ENCODE results near the gene SPSB1.
A peak's percentile ranks its signal among the peaks of the same experiment; 100 is the strongest.

The SPSB1 gene

DNA sequence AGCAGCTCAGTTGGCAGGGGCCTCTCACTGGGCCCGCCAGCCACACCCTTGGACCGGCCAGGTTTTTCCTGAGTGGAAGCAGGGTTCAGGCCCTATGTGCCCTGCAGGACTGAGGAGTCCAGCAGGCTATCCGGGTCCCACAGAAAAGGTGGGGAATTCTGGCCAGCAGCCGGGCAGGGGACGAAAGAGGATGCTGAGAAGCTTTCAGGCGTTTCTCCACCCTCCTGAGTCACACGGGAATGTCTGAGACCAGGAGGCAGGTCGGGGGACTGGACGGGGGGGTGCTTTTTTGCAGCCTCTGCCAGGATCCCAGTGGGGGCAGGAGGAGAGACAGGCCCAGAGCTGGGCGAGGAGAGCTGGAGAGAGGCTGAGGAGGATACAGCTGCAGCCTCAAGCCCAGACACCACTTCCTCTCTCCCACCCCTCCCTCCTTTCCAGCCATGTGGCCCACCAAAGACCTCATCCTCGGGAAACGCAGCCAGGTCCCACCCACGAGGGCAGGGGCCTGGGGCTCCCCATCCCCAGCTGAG is 105.4 kb downstream of the SPSB1 start:
- Mint-ChIP-seq H3K4me3 (no peak overlapping the region), H3K36me3 (no peaks in the 10 kb centered on the region), H3K27me3 (peaks cover 36% of the 10 kb centered on the region), H3K4me1 (peaks cover 6% of the 10 kb centered on the region), H3K9me3 (peaks cover 4% of the 10 kb centered on the region), H3K27ac (no peak overlapping the region)
- ATAC-seq, result no peak

DNA sequence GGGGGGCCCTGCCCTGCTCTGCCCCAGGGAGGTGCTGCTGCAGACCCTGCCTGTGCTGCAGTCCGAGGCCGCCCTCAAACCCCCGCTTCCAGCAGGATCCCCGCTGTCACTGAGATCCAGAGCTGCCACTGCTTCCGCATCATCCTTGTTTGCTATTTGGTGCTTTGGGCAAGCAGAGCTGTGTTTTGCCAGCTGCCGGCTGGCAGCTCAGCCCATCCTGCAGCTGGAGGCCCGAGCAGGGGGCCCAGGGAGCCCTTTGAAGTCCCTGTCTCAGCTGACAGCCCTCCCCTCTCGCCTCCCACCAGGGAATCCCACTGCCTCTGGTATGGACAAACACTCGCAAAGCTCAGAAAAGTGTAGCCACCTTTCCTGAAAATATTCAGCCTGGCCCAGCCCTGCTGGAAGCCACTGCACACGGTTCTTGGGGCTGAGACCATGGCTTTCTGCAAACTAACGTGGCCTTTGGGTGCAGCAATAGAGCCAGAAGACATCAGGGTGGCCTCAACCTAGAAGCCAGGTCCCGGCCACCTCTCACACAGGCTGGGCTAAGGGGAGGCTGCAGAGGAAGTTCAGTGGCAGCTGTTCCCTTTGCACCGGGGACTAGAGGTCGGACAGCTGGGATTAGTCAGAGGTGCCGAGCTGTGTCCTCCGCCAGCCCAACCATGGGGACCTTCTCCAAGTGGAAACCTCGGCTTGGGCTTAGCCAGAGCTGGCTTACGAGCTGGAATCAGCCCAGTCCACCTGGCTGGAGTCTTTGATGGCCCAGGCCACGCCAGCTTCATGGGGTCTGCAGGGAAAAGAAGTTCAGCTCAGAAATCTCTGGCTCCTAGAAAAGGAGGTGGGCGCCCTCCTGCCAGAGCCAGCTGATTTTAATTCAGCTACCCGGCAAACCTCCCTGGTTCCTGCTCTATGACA is 107.1 kb downstream of the SPSB1 start:
- Mint-ChIP-seq H3K27ac (no peak overlapping the region), H3K4me3 (no peak overlapping the region), H3K9me3 (peaks cover 7% of the 10 kb centered on the region), H3K36me3 (no peaks in the 10 kb centered on the region), H3K27me3 (peaks cover 37% of the 10 kb centered on the region), H3K4me1 (no peaks in the 10 kb centered on the region)
- no peak for ATAC-seq

DNA sequence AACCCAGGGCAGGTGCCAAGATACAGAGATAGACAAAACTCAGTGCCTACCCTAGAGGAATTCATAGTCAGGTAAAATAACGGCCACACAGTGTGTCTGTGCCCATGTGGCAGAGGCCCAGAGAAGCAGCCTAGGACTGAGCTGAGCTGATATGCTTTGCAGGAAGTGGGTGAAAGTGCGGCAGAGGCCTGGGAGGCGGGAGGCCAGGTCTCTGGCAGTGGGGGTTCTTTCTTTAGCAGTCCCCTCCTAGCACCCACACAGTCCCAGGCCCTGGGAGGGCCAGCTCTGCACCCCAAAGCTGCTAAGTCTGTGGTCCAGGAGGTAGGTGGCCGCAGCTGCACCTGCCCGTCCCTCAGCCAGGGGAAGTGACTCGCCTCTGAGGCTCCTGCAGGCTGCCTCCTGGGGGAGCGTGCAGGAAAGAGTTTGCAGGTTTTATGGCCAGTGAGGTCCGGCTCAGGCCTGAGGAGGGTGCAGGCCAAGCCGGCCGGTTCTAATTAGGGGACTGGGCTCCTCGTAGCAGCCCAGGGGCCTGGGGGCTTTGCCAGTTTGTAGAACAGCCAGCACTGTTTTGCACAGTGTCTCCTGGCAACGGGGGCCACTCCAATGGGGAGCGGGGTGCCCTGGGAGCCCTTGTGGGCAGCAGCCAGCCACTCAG is 107.9 kb downstream of the SPSB1 start:
- Mint-ChIP-seq H3K4me3 (no peak overlapping the region), H3K9me3 (peaks cover 3% of the 10 kb centered on the region), H3K27ac (no peak overlapping the region), H3K36me3 (no peaks in the 10 kb centered on the region), H3K4me1 (no peaks in the 10 kb centered on the region), H3K27me3 (peaks cover 29% of the 10 kb centered on the region)
- ATAC-seq, result peak; percentile 47

DNA sequence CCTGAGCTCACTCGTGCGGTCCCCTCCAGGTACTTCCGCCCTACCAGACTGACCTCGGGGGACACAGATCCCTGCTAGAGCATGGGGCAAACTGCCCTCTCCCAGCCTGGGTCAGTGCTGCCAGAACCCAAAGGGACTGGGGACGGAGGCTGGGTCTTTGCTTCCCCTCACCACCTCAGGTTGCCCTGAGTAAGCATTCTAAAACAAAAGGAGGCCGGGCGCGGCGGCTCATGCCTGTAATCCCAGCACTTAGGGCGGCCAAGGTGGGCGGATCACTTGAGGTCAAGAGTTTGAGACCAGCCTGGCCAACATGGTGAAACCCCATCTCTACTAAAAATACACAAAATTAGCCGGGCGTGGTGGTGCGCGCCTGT is 108.4 kb downstream of the SPSB1 start:
- Mint-ChIP-seq H3K27ac (no peak overlapping the region), H3K27me3 (peaks cover 28% of the 10 kb centered on the region), H3K4me1 (peaks cover 2% of the 10 kb centered on the region), H3K36me3 (no peaks in the 10 kb centered on the region), H3K9me3 (peaks cover 3% of the 10 kb centered on the region), H3K4me3 (no peak overlapping the region)
- no peak for ATAC-seq

DNA sequence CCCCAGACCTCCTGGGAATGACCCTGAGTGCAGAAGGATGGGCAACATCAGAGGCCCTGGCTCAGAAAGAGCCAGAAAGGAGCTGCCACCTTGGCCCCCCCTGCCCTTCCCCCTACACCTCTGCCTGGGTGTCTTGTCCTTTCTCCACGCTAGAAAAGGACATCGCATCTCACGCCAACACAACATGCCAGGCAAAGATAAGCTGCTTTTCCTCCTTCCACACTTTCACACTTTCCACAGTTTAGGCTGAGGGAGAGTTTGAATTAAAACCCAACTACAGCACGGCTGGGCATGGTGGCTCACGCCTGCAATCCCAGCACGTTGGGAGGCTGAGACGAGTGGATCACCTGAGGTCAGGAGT is 109.5 kb downstream of the SPSB1 start:
- H3K9me3 Mint-ChIP-seq, result peaks cover 3% of the 10 kb centered on the region
- ATAC-seq, result no peak
- H3K27me3 Mint-ChIP-seq, result peaks cover 22% of the 10 kb centered on the region
- H3K27ac Mint-ChIP-seq, result no peak overlapping the region
- peaks cover 9% of the 10 kb centered on the region for H3K4me1 Mint-ChIP-seq
- no peaks in the 10 kb centered on the region for H3K36me3 Mint-ChIP-seq
- H3K4me3 Mint-ChIP-seq, result no peak overlapping the region

DNA sequence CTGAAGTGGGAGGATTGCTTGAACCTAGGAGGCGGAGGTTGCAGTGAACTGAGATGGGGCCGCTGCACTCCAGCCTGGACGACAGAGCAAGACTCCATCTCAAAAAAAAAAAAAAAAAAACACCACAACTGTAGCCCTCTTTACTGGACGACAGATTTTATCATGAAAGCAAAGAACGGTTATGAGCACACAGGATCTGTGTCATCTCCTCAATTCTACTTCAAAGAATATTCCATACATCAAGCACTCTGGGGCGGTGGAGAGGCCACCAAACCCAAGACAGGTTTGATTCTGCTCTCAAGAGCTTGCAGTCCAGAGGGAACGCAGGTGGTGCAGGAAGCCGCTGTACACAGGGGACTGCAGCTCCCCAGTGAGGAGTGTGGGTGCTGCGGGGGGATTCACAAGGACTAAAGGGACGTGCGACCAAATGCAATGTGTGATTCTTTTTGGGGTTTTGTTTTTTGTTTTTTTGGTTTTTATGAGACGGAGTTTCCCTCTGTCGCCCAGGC is 110.1 kb downstream of the SPSB1 start:
- H3K27ac Mint-ChIP-seq, result no peak overlapping the region
- H3K9me3 Mint-ChIP-seq, result peaks cover 3% of the 10 kb centered on the region
- peaks cover 9% of the 10 kb centered on the region for H3K4me1 Mint-ChIP-seq
- no peak overlapping the region for H3K4me3 Mint-ChIP-seq
- no peaks in the 10 kb centered on the region for H3K36me3 Mint-ChIP-seq
- peak; percentile 32 for ATAC-seq
- H3K27me3 Mint-ChIP-seq, result peaks cover 19% of the 10 kb centered on the region

DNA sequence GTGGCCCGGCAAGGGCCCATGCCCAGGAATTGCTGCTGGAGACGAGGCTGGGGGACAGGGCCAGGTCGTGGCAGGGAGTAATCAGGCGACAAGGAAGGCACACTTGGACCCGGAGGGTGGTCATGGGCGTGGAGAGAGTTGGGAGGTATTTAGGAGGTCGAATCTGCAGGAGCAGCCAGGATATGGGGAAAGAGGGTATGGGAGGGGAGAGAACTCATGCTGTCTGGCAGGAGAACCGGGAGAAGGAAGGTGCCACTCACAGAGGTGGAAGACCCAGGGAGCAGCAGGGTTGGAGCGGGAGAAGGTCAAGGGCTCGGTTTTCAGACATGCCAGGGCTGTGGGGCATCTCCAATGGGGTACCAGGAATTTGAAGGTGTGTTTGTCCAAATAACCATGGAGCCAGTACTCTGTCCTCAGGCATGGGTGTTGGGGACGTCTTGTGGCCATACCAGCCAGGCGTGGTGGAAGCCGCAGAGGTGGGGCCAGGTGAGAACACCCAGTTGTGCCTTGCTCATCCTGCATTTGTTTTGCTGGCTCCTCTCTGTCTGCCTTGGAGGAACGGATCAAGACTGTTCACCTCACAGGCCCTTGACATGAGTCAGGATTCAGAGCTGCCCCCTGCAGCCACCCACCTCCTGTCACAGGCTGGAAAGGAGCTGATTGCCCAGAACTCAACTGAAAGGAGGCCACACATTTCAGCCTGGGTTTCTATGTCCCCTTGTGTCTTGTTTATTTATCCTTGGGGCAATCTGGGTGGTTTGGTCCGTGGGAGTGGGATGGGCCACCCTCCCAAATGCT is 111.6 kb downstream of the SPSB1 start:
- ATAC-seq, result no peak
- no peak overlapping the region for H3K4me3 Mint-ChIP-seq
- H3K27ac Mint-ChIP-seq, result no peak overlapping the region
- H3K36me3 Mint-ChIP-seq, result no peaks in the 10 kb centered on the region
- H3K9me3 Mint-ChIP-seq, result peaks cover 3% of the 10 kb centered on the region
- H3K27me3 Mint-ChIP-seq, result peaks cover 19% of the 10 kb centered on the region
- H3K4me1 Mint-ChIP-seq, result peaks cover 9% of the 10 kb centered on the region

DNA sequence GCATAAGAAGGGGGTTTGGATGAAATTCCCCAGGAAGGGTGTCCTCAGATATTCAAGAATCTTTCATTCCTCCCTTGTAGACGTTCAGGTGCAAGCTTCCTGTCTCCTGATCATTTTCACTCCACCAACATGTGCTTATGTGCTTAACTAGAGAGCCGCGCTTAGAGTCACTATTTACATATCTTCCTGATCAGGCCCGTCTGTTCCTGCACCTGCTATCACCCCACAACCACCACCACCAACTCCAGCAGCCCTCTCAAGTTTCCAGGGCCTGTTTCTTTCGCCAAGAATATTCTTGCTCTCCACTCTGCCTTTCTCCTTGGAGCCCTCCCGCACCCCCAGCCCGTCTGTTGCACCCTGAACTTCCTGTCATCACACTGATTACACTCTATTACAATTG is 113.4 kb downstream of the SPSB1 start:
- no peak for ATAC-seq
- Mint-ChIP-seq H3K4me1 (peaks cover 14% of the 10 kb centered on the region), H3K36me3 (no peaks in the 10 kb centered on the region), H3K4me3 (no peak overlapping the region), H3K27ac (peak overlapping the region; percentile 44), H3K27me3 (peaks cover 19% of the 10 kb centered on the region), H3K9me3 (peaks cover 6% of the 10 kb centered on the region)

DNA sequence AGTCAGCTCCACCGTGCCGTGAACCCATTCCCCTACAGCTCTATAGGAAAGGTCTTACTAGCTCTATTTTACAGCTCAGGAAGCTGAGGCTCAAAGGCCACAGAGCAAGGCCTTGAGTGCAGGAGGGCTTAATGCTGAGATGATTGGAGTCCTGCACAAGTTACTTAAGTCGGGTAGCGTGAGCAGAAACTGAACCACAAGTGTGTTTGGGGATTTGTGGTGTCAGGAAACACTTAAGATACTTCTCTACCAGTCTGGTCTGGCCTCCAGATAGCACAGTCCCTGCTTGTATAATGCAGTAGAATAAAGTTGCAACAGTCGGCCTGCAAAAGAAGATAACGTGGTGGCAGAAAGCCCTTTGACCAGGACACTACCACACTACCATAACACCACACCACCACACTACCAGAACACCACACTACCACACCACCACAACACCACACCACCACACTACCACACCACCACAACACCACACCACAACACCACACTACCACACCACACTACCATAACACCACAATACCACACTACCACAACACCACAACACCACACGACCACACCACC is 118.1 kb downstream of the SPSB1 start:
- Mint-ChIP-seq H3K27me3 (no peaks in the 10 kb centered on the region), H3K36me3 (no peaks in the 10 kb centered on the region), H3K27ac (peak overlapping the region; percentile 84), H3K4me1 (peaks cover 47% of the 10 kb centered on the region), H3K9me3 (peaks cover 4% of the 10 kb centered on the region), H3K4me3 (peak overlapping the region; percentile 38)
- peak; percentile 75 for ATAC-seq

DNA sequence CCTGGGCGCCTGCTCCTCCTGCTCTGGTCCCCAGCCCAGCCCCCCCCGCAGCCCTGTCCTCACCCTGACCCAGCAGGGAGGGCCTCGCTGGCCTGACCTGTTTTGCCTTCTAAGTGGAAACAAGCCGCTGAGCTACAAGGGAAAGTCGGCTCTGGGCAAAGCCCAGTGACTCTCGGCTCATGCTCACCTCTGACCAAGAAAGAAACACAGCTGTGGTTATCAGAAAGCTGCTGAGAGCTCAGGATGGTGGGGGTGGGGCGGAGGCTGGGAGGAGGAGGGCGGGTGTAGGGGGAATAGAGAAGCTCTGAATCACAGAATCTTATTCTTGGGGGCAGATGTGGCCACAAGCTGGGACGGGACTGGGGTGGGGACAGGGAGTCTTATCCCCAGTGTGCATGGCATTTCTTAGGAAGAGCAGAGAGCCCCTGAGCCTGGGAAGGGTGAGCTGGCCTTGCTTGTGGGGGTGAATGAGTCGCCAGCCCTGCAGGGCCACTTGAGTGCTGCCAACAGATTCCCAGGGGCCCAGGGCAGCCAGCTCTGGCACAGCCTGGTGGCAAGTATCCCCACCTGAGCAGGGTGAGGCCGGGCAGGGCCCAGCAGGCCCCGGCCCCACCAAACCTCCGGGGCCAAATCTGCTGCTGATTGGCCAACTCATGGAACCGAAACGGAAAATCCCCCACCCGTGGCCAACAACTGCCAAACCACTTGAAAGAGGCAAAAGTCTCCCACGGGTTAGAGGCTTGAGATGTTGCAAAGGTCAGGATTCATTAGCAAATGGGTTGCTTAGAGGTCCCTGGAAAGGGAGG is 120.6 kb downstream of the SPSB1 start:
- H3K27me3 Mint-ChIP-seq, result no peaks in the 10 kb centered on the region
- peaks cover 61% of the 10 kb centered on the region for H3K4me1 Mint-ChIP-seq
- no peaks in the 10 kb centered on the region for H3K36me3 Mint-ChIP-seq
- peak overlapping the region; percentile 62 for H3K4me3 Mint-ChIP-seq
- H3K9me3 Mint-ChIP-seq, result peaks cover 4% of the 10 kb centered on the region
- ATAC-seq, result peak; percentile 90
- peak overlapping the region; percentile 87 for H3K27ac Mint-ChIP-seq

DNA sequence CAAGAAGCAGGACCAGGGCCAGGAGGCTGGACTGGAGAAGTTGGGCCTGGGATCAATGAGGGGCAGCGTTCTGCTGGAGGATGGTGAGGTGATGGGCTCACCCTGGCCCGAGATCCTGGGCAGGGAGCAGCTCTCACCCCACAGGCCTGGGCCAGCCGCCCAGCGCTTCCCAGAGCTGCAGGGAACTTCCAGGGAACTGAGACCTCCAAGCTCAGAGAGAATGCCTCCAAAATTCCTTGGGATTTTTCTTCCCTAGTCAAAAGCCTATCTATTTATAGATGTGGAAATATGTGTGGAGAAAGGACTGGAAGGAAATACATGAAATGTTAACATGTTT is 121.2 kb downstream of the SPSB1 start:
- peaks cover 4% of the 10 kb centered on the region for H3K9me3 Mint-ChIP-seq

DNA sequence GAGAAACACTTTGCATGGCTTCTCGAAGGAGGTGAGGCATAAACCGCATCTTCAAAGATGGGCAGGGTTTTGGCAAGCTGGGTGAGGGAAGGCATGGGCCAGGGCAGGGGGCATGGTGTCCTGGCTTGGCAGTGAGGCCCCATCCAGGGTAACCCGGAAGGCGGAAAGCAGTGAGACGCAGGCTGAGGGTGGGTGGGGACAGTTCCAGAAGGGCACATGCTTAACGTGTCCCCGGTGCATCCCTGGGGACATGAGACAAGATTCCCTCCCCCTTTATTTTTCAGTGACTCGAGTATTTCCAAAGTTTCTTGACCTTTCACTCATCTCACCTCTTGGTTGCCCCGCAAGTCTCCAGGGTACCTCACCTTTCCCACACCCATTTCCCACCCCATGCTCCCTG is 123.8 kb downstream of the SPSB1 start:
- no peak for ATAC-seq
- H3K4me3 Mint-ChIP-seq, result no peak overlapping the region
- peaks cover 68% of the 10 kb centered on the region for H3K4me1 Mint-ChIP-seq
- H3K36me3 Mint-ChIP-seq, result no peaks in the 10 kb centered on the region
- H3K27me3 Mint-ChIP-seq, result no peaks in the 10 kb centered on the region
- no peaks in the 10 kb centered on the region for H3K9me3 Mint-ChIP-seq
- H3K27ac Mint-ChIP-seq, result no peak overlapping the region

More for the DNA sequence above, 121.2 kb downstream of the SPSB1 start:
- Mint-ChIP-seq H3K36me3 (no peaks in the 10 kb centered on the region), H3K27ac (peak overlapping the region; percentile 87), H3K4me1 (peaks cover 62% of the 10 kb centered on the region), H3K27me3 (no peaks in the 10 kb centered on the region), H3K4me3 (peak overlapping the region; percentile 62)
- ATAC-seq, result no peak

DNA sequence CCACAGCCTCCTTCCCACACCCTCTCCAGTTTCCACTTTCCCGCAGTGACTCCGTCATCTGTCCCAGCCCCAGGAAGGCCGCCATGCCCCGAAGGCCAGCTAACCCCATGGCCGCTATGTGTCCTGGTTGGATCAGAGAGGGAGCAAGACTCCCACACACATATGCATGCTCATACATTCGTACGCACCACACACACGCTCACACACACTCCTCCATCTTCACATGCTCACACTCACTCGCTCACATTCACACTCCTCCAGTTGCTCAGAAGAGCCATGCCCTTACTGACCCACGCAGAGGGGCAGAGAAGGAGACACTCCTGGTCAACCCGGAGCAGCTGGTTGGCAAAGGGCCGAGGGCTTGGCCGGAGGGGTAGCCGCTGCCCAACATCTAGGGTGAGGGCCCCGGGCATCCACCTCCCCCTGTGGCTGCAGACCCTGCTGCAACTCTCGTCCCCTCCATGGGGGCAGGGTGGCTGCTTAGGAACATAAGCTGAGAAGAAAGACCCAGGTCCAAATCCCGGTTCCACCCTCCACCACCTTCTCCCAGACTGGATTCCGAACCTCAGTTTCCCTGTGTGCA is 124.3 kb downstream of the SPSB1 start:
- Mint-ChIP-seq H3K36me3 (no peaks in the 10 kb centered on the region), H3K4me1 (peaks cover 65% of the 10 kb centered on the region), H3K4me3 (no peak overlapping the region), H3K27ac (no peak overlapping the region), H3K9me3 (no peaks in the 10 kb centered on the region), H3K27me3 (no peaks in the 10 kb centered on the region)
- no peak for ATAC-seq

DNA sequence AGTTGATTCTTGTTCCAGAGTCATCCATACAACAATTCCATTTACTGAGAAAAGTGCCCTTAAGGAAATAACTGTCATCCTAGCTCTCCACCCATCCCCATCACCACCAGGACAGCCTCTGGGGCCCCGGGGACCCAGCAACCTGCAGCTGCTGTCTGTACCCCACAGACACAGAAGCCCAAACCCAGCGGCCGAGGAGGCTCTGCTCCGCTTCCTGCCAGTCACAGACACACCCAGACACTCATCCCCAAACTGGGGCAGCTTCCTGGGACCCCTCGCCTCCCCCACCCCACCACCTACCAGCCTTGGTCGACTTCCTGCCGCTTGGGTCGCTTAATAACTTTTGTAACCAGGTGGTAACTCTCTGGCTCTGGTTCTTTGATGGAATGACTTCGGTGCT is 125.0 kb downstream of the SPSB1 start:
- no peak overlapping the region for H3K27ac Mint-ChIP-seq
- no peaks in the 10 kb centered on the region for H3K9me3 Mint-ChIP-seq
- peaks cover 60% of the 10 kb centered on the region for H3K4me1 Mint-ChIP-seq

More for the DNA sequence above, 125.0 kb downstream of the SPSB1 start:
- Mint-ChIP-seq H3K4me3 (no peak overlapping the region), H3K36me3 (no peaks in the 10 kb centered on the region), H3K27me3 (no peaks in the 10 kb centered on the region)
- no peak for ATAC-seq
